ENCODE results near the gene HDAC9. TPM values are rescaled to one million over a fixed set of nuclear protein-coding genes. Genes with fewer than 3 reads are reported as not detected.

HDAC9 gene
- polyA plus RNA-seq, 1 experiment = 2.1 TPM

DNA sequence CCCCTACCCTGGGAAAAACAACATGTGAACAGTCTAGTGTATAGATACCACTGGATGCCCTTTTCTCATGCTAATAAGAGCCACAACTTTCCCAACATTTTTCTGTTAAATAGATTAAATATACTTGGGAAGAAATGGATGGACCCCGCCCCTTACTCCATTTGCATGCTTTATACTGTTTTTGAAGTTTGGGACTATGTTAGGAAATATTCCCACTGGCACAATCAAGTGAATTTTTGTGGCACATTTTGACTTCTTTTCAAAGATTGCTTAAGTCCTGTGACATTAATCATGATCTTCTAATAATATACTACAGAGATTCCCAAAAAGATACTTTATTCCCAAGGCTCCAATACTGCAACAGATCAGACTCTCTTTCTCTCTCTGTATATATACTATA, 405.3 kb downstream of the HDAC9 start:
- POLR2A ChIA-PET = no interaction called here
- TF ChIP-seq, protein P1, sequence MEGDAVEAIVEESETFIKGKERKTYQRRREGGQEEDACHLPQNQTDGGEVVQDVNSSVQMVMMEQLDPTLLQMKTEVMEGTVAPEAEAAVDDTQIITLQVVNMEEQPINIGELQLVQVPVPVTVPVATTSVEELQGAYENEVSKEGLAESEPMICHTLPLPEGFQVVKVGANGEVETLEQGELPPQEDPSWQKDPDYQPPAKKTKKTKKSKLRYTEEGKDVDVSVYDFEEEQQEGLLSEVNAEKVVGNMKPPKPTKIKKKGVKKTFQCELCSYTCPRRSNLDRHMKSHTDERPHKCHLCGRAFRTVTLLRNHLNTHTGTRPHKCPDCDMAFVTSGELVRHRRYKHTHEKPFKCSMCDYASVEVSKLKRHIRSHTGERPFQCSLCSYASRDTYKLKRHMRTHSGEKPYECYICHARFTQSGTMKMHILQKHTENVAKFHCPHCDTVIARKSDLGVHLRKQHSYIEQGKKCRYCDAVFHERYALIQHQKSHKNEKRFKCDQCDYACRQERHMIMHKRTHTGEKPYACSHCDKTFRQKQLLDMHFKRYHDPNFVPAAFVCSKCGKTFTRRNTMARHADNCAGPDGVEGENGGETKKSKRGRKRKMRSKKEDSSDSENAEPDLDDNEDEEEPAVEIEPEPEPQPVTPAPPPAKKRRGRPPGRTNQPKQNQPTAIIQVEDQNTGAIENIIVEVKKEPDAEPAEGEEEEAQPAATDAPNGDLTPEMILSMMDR (IDR thresholded peaks at IDR 0.05; ENCODE audit: low read depth, low read length) = no peak
- CTCF ChIA-PET = no interaction called here
- H3K27ac ChIP-seq (ENCODE audit: low read depth, low read length) = no peak overlapping the region
- H3K27me3 ChIP-seq (ENCODE audit: control insufficient read depth, insufficient read depth, low read length) = no peaks in the 10 kb centered on the region
- peaks cover 5% of the 10 kb centered on the region; the same call in 1 of the 2 replicates for H3K9me3 ChIP-seq (ENCODE audit: control insufficient read depth, insufficient read depth, low read length)
- DNase-seq (ENCODE audit: low read depth, low spot score) = no peak
- H3K4me3 ChIP-seq (ENCODE audit: low read depth, low read length) = no peak overlapping the region

DNA sequence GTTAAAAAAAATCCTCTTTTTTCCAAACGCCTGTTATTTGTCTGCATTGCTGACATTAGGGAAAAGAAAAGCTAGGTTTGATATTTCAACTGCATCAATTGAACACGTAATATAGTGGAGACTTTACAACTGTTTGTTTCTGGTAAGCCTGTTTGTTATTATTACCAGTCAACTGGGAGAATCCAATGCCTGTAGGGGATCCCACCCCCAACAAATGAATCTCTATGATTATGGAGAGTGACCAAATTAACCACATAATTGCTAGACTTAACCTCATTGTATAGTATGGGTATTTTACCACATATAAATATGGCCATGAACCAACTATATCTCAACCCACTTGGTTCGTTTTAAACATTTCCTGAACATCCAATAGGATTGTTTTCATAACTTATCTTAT, 405.8 kb downstream of the HDAC9 start:
- TF ChIP-seq, protein P1 (IDR thresholded peaks at IDR 0.05; ENCODE audit: low read depth, low read length) = no peak
- H3K4me3 ChIP-seq (ENCODE audit: low read depth, low read length) = no peak overlapping the region
- DNase-seq (ENCODE audit: low read depth, low spot score) = no peak
- CTCF ChIA-PET = no interaction called here
- no peaks in the 10 kb centered on the region for H3K27me3 ChIP-seq (ENCODE audit: control insufficient read depth, insufficient read depth, low read length)
- peaks cover 5% of the 10 kb centered on the region; the same call in 1 of the 2 replicates for H3K9me3 ChIP-seq (ENCODE audit: control insufficient read depth, insufficient read depth, low read length)
- POLR2A ChIA-PET = no interaction called here
- H3K27ac ChIP-seq (ENCODE audit: low read depth, low read length) = no peak overlapping the region

DNA sequence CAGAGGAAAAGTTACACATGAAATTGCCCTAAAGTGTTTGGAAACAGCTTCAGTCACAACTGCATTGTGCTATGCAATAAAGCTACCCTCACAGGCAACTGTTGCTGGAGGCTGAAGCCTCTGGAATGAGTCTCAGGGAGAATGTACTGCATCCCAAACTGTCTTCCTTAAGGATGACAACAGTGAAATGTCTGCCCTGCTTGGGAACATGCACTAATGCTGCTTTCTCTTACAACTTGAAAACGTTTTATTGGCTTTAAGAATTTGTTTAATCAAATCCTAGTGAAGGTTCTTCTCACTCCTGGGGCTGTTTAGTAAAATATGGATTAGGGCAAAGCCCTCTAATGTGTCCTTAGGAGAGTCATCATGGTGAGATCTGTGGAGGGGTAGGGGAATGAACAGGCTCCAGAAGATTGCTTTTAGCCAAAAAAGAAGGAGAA, 406.5 kb downstream of the HDAC9 start:
- no peak for DNase-seq (ENCODE audit: low read depth, low spot score)
- H3K4me3 ChIP-seq (ENCODE audit: low read depth, low read length) = no peak overlapping the region
- TF ChIP-seq, protein P1 (IDR thresholded peaks at IDR 0.05; ENCODE audit: low read depth, low read length) = no peak
- no peak overlapping the region for H3K27ac ChIP-seq (ENCODE audit: low read depth, low read length)
- ChIA-PET CTCF (no interaction called here), POLR2A (no interaction called here)
- H3K9me3 ChIP-seq (ENCODE audit: control insufficient read depth, insufficient read depth, low read length) = peaks cover 5% of the 10 kb centered on the region; the same call in 1 of the 2 replicates
- no peaks in the 10 kb centered on the region for H3K27me3 ChIP-seq (ENCODE audit: control insufficient read depth, insufficient read depth, low read length)

DNA sequence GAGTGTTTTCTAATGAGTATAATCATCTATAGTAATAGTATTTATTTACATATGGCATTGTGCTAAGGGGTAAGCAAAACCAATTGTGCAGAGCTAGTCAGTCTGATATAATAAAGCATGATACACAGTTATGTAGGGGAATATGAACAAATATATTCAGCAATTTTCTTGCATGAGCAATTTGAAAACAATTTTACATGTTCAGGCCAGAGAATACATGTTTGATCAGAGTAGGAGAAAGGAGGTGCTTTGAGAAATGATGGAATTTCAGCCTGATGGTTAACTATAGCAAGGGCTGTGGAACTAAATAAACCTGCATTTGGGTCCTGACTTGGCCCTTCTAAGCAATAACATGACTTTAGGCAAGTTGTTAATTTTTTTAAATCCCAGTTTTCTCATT, 407.3 kb downstream of the HDAC9 start:
- CTCF ChIA-PET = no interaction called here
- Histone ChIP-seq H3K9me3 (ENCODE audit: control insufficient read depth, insufficient read depth, low read length) (peaks cover 5% of the 10 kb centered on the region; the same call in 1 of the 2 replicates), H3K27me3 (ENCODE audit: control insufficient read depth, insufficient read depth, low read length) (no peaks in the 10 kb centered on the region), H3K4me3 (ENCODE audit: low read depth, low read length) (no peak overlapping the region), H3K27ac (ENCODE audit: low read depth, low read length) (no peak overlapping the region)
- POLR2A ChIA-PET = no interaction called here
- TF ChIP-seq, protein P1 (IDR thresholded peaks at IDR 0.05; ENCODE audit: low read depth, low read length) = no peak
- DNase-seq (ENCODE audit: low read depth, low spot score) = no peak

DNA sequence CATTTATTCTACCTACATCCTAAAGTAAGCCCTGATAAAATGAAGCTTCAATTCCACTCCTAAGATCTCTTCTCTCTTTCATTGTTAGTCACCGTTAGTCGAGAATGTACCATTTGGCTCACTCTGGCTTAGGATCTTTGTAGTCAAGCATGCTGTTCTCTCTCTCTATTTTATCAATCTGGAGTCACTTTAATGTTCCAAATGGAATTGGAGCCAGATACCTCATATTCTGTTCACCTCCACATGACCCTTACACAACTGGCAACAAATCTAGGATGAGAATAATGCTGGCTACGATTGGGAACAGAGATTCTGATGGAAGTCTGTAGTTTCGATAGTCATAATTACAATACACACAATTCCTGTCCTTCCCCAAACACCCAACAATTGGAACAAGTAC, 408.1 kb downstream of the HDAC9 start:
- ChIA-PET POLR2A (no interaction called here), CTCF (no interaction called here)
- TF ChIP-seq, protein P1 (IDR thresholded peaks at IDR 0.05; ENCODE audit: low read depth, low read length) = no peak
- Histone ChIP-seq H3K4me3 (ENCODE audit: low read depth, low read length) (no peak overlapping the region), H3K27ac (ENCODE audit: low read depth, low read length) (no peak overlapping the region), H3K27me3 (ENCODE audit: control insufficient read depth, insufficient read depth, low read length) (no peaks in the 10 kb centered on the region), H3K9me3 (ENCODE audit: control insufficient read depth, insufficient read depth, low read length) (peaks cover 5% of the 10 kb centered on the region; the same call in 1 of the 2 replicates)
- no peak for DNase-seq (ENCODE audit: low read depth, low spot score)

Measured in AG04450 (cell line).